Activated T-cell treated with anti-CD3 and anti-CD28 coated beads, Interleukin-2, amount 50 U/mL, for 72 hours (primary cell): ENCODE results near the gene GPR183. TPM values are rescaled to one million over a fixed set of nuclear protein-coding genes. Genes with fewer than 3 reads are reported as not detected.

Experiments used
- ATAC-seq, 2 donors: fragments of 150-1000 bp; cut with Tn5 transposase; replicated peaks in 1 of 2; 2 replicates each; pipeline ENCODE4 v1.10.0; 2021; ENCODE audit warnings: moderate library complexity in 2 of 2, mild to moderate bottlenecking in 1 of 2
- DNase-seq, 2 donors: peaks; one replicate each; pipeline ENCODE4 v3.0.0; 2021 to 2022; ENCODE audit warnings: mixed read lengths in 1 of 2
- H3K27ac Mint-ChIP-seq: one replicate; pipeline ENCODE4 v1.8.0; 2022; ENCODE audit warnings: mild to moderate bottlenecking, moderate library complexity, mixed read lengths
- H3K27me3 Mint-ChIP-seq: one replicate; pipeline ENCODE4 v1.8.0; 2022; ENCODE audit warnings: low read depth, mixed read lengths
- H3K36me3 Mint-ChIP-seq, 2 donors: one replicate each; pipeline ENCODE4 v1.8.0; 2022; ENCODE audit warnings: mixed read lengths in 2 of 2, mild to moderate bottlenecking in 1 of 2; ENCODE audit not compliant: insufficient read depth in 2 of 2
- H3K4me1 Mint-ChIP-seq: one replicate; pipeline ENCODE4 v1.8.0; 2022; ENCODE audit warnings: low read depth, mixed read lengths
- H3K4me3 Mint-ChIP-seq, 2 donors: one replicate each; pipeline ENCODE4 v1.8.0; 2022; ENCODE audit warnings: mild to moderate bottlenecking in 2 of 2, mixed read lengths in 2 of 2, moderate library complexity in 2 of 2
- H3K9me3 Mint-ChIP-seq, 2 donors: one replicate each; pipeline ENCODE4 v1.8.0; 2022; ENCODE audit warnings: mixed read lengths in 2 of 2
- total RNA-seq, 2 donors: library from RNA; stranded (reverse); gene quantifications; one replicate each; pipeline ENCODE4 v1.2.3, GENCODE V29; 2022

Gene GPR183
- total RNA-seq, 2 donors from 2014 or later, result 32.8 to 57.5 TPM

GRCh38 chr13:99279637-99280036 lies 27.6 kb downstream of the GPR183 start:
- H3K27ac Mint-ChIP-seq, result no peak overlapping the region
- no peaks in the 10 kb centered on the region for H3K9me3 Mint-ChIP-seq
- H3K27me3 Mint-ChIP-seq, result no peaks in the 10 kb centered on the region
- H3K36me3 Mint-ChIP-seq, result peaks cover 9 to 18% of the 10 kb centered on the region in 2 donors
- ATAC-seq, result no peak
- DNase-seq, result no peak
- H3K4me3 Mint-ChIP-seq, result peak overlapping the region in 1 of 2 donors; percentile 20
- peaks cover 100% of the 10 kb centered on the region for H3K4me1 Mint-ChIP-seq

- Mint-ChIP-seq H3K27me3 (no peaks in the 10 kb centered on the region), H3K27ac (no peak overlapping the region), H3K4me1 (peaks cover 100% of the 10 kb centered on the region), H3K9me3 (no peaks in the 10 kb centered on the region), H3K36me3 (peaks cover 11 to 26% of the 10 kb centered on the region in 2 donors), H3K4me3 (peak overlapping the region; percentile 7 to 20)
- DNase-seq (no peak), ATAC-seq (no peak)
Observed at GRCh38 chr13:99278843-99279242, 28.4 kb downstream of the GPR183 start.

- Mint-ChIP-seq H3K36me3 (peaks cover 11 to 27% of the 10 kb centered on the region in 2 donors), H3K4me1 (peaks cover 100% of the 10 kb centered on the region)
- no peak for ATAC-seq
Observed at GRCh38 chr13:99278200-99278599, 29.0 kb downstream of the GPR183 start.

GRCh38 chr13:99277629-99278028 lies 29.6 kb downstream of the GPR183 start:
- peaks cover 15 to 32% of the 10 kb centered on the region in 2 donors for H3K36me3 Mint-ChIP-seq
- no peak overlapping the region for H3K27ac Mint-ChIP-seq
- H3K27me3 Mint-ChIP-seq, result no peaks in the 10 kb centered on the region
- peaks cover 100% of the 10 kb centered on the region for H3K4me1 Mint-ChIP-seq
- H3K4me3 Mint-ChIP-seq, result peak overlapping the region; percentile 9 to 11
- no peak for DNase-seq
- peaks cover 2% of the 10 kb centered on the region in 2 donors for H3K9me3 Mint-ChIP-seq
- ATAC-seq, result no peak

More at GRCh38 chr13:99278200-99278599, 29.0 kb downstream of the GPR183 start:
- H3K4me3 Mint-ChIP-seq, result peak overlapping the region in 1 of 2 donors; percentile 23
- no peaks in the 10 kb centered on the region for H3K27me3 Mint-ChIP-seq
- DNase-seq, result no peak
- no peak overlapping the region for H3K27ac Mint-ChIP-seq
- H3K9me3 Mint-ChIP-seq, result no peaks in the 10 kb centered on the region

GRCh38 chr13:99276706-99277105 lies 30.5 kb downstream of the GPR183 start:
- H3K4me1 Mint-ChIP-seq, result peaks cover 97% of the 10 kb centered on the region
- ATAC-seq, result no peak
- peaks cover 2 to 7% of the 10 kb centered on the region in 2 donors for H3K9me3 Mint-ChIP-seq
- no peak overlapping the region for H3K4me3 Mint-ChIP-seq
- no peak overlapping the region for H3K27ac Mint-ChIP-seq
- no peak for DNase-seq
- H3K27me3 Mint-ChIP-seq, result no peaks in the 10 kb centered on the region
- peaks cover 20 to 42% of the 10 kb centered on the region in 2 donors for H3K36me3 Mint-ChIP-seq

GRCh38 chr13:99275093-99275469 lies 32.1 kb downstream of the GPR183 start:
- Mint-ChIP-seq H3K27me3 (no peaks in the 10 kb centered on the region), H3K27ac (peak overlapping the region; percentile 87), H3K9me3 (peaks cover 2 to 7% of the 10 kb centered on the region in 2 donors), H3K4me1 (peaks cover 97% of the 10 kb centered on the region), H3K36me3 (peaks cover 19 to 36% of the 10 kb centered on the region in 2 donors), H3K4me3 (peak overlapping the region in 1 of 2 donors; percentile 48)
- DNase-seq, result peak; percentile 44 to 49
- peak; percentile 84 to 89 for ATAC-seq

- peak overlapping the region in 1 of 2 donors; percentile 31 for H3K4me3 Mint-ChIP-seq
- H3K36me3 Mint-ChIP-seq, result peaks cover 21 to 37% of the 10 kb centered on the region in 2 donors
- peak; percentile 29 to 38 for ATAC-seq
- H3K27me3 Mint-ChIP-seq, result no peaks in the 10 kb centered on the region
- no peak overlapping the region for H3K27ac Mint-ChIP-seq
- H3K9me3 Mint-ChIP-seq, result peaks cover 2 to 7% of the 10 kb centered on the region in 2 donors
- no peak for DNase-seq
- H3K4me1 Mint-ChIP-seq, result peaks cover 93% of the 10 kb centered on the region
Observed at GRCh38 chr13:99273128-99273527, 34.1 kb downstream of the GPR183 start.

- Mint-ChIP-seq H3K4me1 (peaks cover 86% of the 10 kb centered on the region), H3K4me3 (no peak overlapping the region), H3K27ac (peak overlapping the region; percentile 90), H3K36me3 (peaks cover 19 to 38% of the 10 kb centered on the region in 2 donors), H3K9me3 (peaks cover 2 to 7% of the 10 kb centered on the region in 2 donors), H3K27me3 (no peaks in the 10 kb centered on the region)
- no peak for ATAC-seq
- no peak for DNase-seq
Observed at GRCh38 chr13:99272481-99272880, 34.7 kb downstream of the GPR183 start.

- Mint-ChIP-seq H3K27me3 (no peaks in the 10 kb centered on the region), H3K27ac (peak overlapping the region; percentile 90), H3K4me1 (peaks cover 79% of the 10 kb centered on the region), H3K4me3 (peak overlapping the region; percentile 8 to 25), H3K36me3 (peaks cover 18 to 37% of the 10 kb centered on the region in 2 donors), H3K9me3 (peaks cover 2 to 7% of the 10 kb centered on the region in 2 donors)
- DNase-seq (no peak), ATAC-seq (no peak)
Observed at GRCh38 chr13:99271249-99271648, 36.0 kb downstream of the GPR183 start.

- peaks cover 75% of the 10 kb centered on the region for H3K4me1 Mint-ChIP-seq
- ATAC-seq (no peak), DNase-seq (no peak)
- peaks cover 18 to 36% of the 10 kb centered on the region in 2 donors for H3K36me3 Mint-ChIP-seq
- H3K4me3 Mint-ChIP-seq, result peak overlapping the region in 1 of 2 donors; percentile 54
- peak overlapping the region; percentile 90 for H3K27ac Mint-ChIP-seq
- H3K27me3 Mint-ChIP-seq, result no peaks in the 10 kb centered on the region
- H3K9me3 Mint-ChIP-seq, result peaks cover 2 to 7% of the 10 kb centered on the region in 2 donors
Observed at GRCh38 chr13:99270518-99270917, 36.7 kb downstream of the GPR183 start.

- Mint-ChIP-seq H3K27ac (peak overlapping the region; percentile 90), H3K36me3 (peaks cover 14 to 36% of the 10 kb centered on the region in 2 donors), H3K4me1 (peaks cover 75% of the 10 kb centered on the region), H3K9me3 (peaks cover 2 to 7% of the 10 kb centered on the region in 2 donors), H3K4me3 (peak overlapping the region in 1 of 2 donors; percentile 15), H3K27me3 (no peaks in the 10 kb centered on the region)
- ATAC-seq (peak; percentile 56 to 68), DNase-seq (no peak)
Observed at GRCh38 chr13:99269627-99270241, 37.5 kb downstream of the GPR183 start.

GRCh38 chr13:99268822-99269221 lies 38.4 kb downstream of the GPR183 start:
- DNase-seq, result no peak
- Mint-ChIP-seq H3K27me3 (no peaks in the 10 kb centered on the region), H3K27ac (no peak overlapping the region), H3K4me1 (peaks cover 75% of the 10 kb centered on the region), H3K9me3 (peaks cover 2 to 7% of the 10 kb centered on the region in 2 donors), H3K36me3 (peaks cover 12 to 28% of the 10 kb centered on the region in 2 donors), H3K4me3 (no peak overlapping the region)
- no peak for ATAC-seq

GRCh38 chr13:99267927-99268326 lies 39.3 kb downstream of the GPR183 start:
- Mint-ChIP-seq H3K36me3 (peaks cover 9 to 24% of the 10 kb centered on the region in 2 donors), H3K9me3 (peaks cover 2 to 7% of the 10 kb centered on the region in 2 donors), H3K4me1 (peaks cover 75% of the 10 kb centered on the region), H3K27me3 (no peaks in the 10 kb centered on the region), H3K4me3 (no peak overlapping the region), H3K27ac (no peak overlapping the region)
- DNase-seq, result no peak
- ATAC-seq, result no peak
